Activated T-cell treated with anti-CD3 and anti-CD28 coated beads, Interleukin-2, amount 50 U/mL, for 24 hours (primary cell): ENCODE data around the gene HBA2.
A peak's percentile ranks its signal among the peaks of the same experiment; 100 is the strongest.
"Not testable (repeated sequence)": the region's sequence is repeated elsewhere in the genome, so short reads cannot be mapped to it uniquely, and the experiment has no call there.

Source experiments
- DNase-seq: peaks from one replicate; pipeline ENCODE4 v3.0.0-alpha.2; 2020
- H3K27ac Mint-ChIP-seq: 2 replicates; pipeline ENCODE4 v1.8.0; 2020; ENCODE audit warnings: mild to moderate bottlenecking, mixed read lengths
- H3K27me3 Mint-ChIP-seq: 2 replicates; pipeline ENCODE4 v1.8.0; 2020; ENCODE audit warnings: mixed read lengths
- H3K36me3 Mint-ChIP-seq: 2 replicates; pipeline ENCODE4 v1.8.0; 2020; ENCODE audit warnings: low read depth, mixed read lengths
- H3K4me1 Mint-ChIP-seq: 2 replicates; pipeline ENCODE4 v1.8.0; 2020; ENCODE audit warnings: low read depth, mixed read lengths
- H3K4me3 Mint-ChIP-seq: 2 replicates; pipeline ENCODE4 v1.8.0; 2020; ENCODE audit warnings: mild to moderate bottlenecking, moderate library complexity, mixed read lengths
- H3K9me3 Mint-ChIP-seq: 2 replicates; pipeline ENCODE4 v1.8.0; 2020; ENCODE audit warnings: mixed read lengths

HBA2 gene

DNA sequence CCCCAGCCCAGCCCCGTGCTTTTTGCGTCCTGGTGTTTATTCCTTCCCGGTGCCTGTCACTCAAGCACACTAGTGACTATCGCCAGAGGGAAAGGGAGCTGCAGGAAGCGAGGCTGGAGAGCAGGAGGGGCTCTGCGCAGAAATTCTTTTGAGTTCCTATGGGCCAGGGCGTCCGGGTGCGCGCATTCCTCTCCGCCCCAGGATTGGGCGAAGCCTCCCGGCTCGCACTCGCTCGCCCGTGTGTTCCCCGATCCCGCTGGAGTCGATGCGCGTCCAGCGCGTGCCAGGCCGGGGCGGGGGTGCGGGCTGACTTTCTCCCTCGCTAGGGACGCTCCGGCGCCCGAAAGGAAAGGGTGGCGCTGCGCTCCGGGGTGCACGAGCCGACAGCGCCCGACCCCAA lies 3.3 kb downstream of the HBA2 start:
- not testable (repeated sequence) for DNase-seq, H3K9me3 Mint-ChIP-seq, H3K27ac Mint-ChIP-seq, H3K36me3 Mint-ChIP-seq
- Mint-ChIP-seq H3K4me3 (peak overlapping the region; percentile 25), H3K4me1 (peaks cover 23% of the 10 kb centered on the region), H3K27me3 (peaks cover 62% of the 10 kb centered on the region)

- H3K9me3 Mint-ChIP-seq, H3K27ac Mint-ChIP-seq, DNase-seq, H3K36me3 Mint-ChIP-seq: not testable (repeated sequence)
- peak within 1 kb of the TSS; percentile 25 for H3K4me3 Mint-ChIP-seq
- H3K4me1 Mint-ChIP-seq = peaks cover 24% of the 10 kb centered on the region
- peaks cover 57% of the 10 kb centered on the region for H3K27me3 Mint-ChIP-seq
Measured at GRCh38 chr16:176477-177382, 4.1 kb downstream of the HBA2 start, which contains the start of gene HBA1. TSS of gene HBA1 (plus strand) at chr16:176680. CDS start at chr16:176717, 37 bp downstream.

GRCh38 chr16:177394-177822 lies 4.7 kb downstream of the HBA2 start:
- H3K4me3 Mint-ChIP-seq = no peak overlapping the region
- H3K9me3 Mint-ChIP-seq = no peaks in the 10 kb centered on the region
- DNase-seq = no peak
- H3K4me1 Mint-ChIP-seq = peaks cover 24% of the 10 kb centered on the region
- H3K36me3 Mint-ChIP-seq = no peaks in the 10 kb centered on the region
- peaks cover 55% of the 10 kb centered on the region for H3K27me3 Mint-ChIP-seq
- no peak overlapping the region for H3K27ac Mint-ChIP-seq

- H3K4me3 Mint-ChIP-seq = no peak overlapping the region
- H3K27ac Mint-ChIP-seq = no peak overlapping the region
- DNase-seq = no peak
- peaks cover 24% of the 10 kb centered on the region for H3K4me1 Mint-ChIP-seq
- peaks cover 3% of the 10 kb centered on the region for H3K36me3 Mint-ChIP-seq
- H3K9me3 Mint-ChIP-seq = no peaks in the 10 kb centered on the region
- peaks cover 55% of the 10 kb centered on the region for H3K27me3 Mint-ChIP-seq
Measured at GRCh38 chr16:177981-178667, 5.4 kb downstream of the HBA2 start.

GRCh38 chr16:178668-179015 lies 6.0 kb downstream of the HBA2 start:
- Mint-ChIP-seq H3K9me3 (no peaks in the 10 kb centered on the region), H3K27me3 (peaks cover 49% of the 10 kb centered on the region), H3K27ac (no peak overlapping the region), H3K4me3 (no peak overlapping the region), H3K36me3 (peaks cover 3% of the 10 kb centered on the region), H3K4me1 (peaks cover 22% of the 10 kb centered on the region)
- no peak for DNase-seq

- Mint-ChIP-seq H3K27ac (no peak overlapping the region), H3K27me3 (peaks cover 45% of the 10 kb centered on the region), H3K4me1 (peaks cover 21% of the 10 kb centered on the region), H3K4me3 (peak overlapping the region; percentile 25), H3K36me3 (peaks cover 8% of the 10 kb centered on the region), H3K9me3 (no peaks in the 10 kb centered on the region)
- DNase-seq = no peak
Measured at GRCh38 chr16:179211-180092, 6.8 kb downstream of the HBA2 start.

- Mint-ChIP-seq H3K4me3 (peak within 1 kb of the TSS; percentile 25), H3K4me1 (peaks cover 16% of the 10 kb centered on the region), H3K27me3 (peaks cover 37% of the 10 kb centered on the region)
Measured at GRCh38 chr16:180101-180675, 7.5 kb downstream of the HBA2 start, which contains the start of gene HBQ1. TSS of gene HBQ1 (plus strand) at chr16:180459. CDS start at chr16:180487, 28 bp downstream.

GRCh38 chr16:180681-181564 lies 8.2 kb downstream of the HBA2 start:
- peaks cover 30% of the 10 kb centered on the region for H3K27me3 Mint-ChIP-seq
- peaks cover 19% of the 10 kb centered on the region for H3K36me3 Mint-ChIP-seq
- no peak for DNase-seq
- no peaks in the 10 kb centered on the region for H3K9me3 Mint-ChIP-seq
- peaks cover 13% of the 10 kb centered on the region for H3K4me1 Mint-ChIP-seq
- no peak overlapping the region for H3K27ac Mint-ChIP-seq
- peak overlapping the region; percentile 25 for H3K4me3 Mint-ChIP-seq

More at GRCh38 chr16:180101-180675, 7.5 kb downstream of the HBA2 start, which contains the start of gene HBQ1:
- peaks cover 12% of the 10 kb centered on the region for H3K36me3 Mint-ChIP-seq
- peak; percentile 73 for DNase-seq
- no peak within 1 kb of the TSS for H3K27ac Mint-ChIP-seq
- H3K9me3 Mint-ChIP-seq = no peaks in the 10 kb centered on the region

GRCh38 chr16:181565-182021 lies 8.9 kb downstream of the HBA2 start:
- H3K4me3 Mint-ChIP-seq = no peak overlapping the region
- H3K27me3 Mint-ChIP-seq = peaks cover 28% of the 10 kb centered on the region
- H3K36me3 Mint-ChIP-seq = peaks cover 19% of the 10 kb centered on the region
- peak; percentile 93 for DNase-seq
- H3K4me1 Mint-ChIP-seq = peaks cover 12% of the 10 kb centered on the region
- no peak overlapping the region for H3K27ac Mint-ChIP-seq
- no peaks in the 10 kb centered on the region for H3K9me3 Mint-ChIP-seq

GRCh38 chr16:183005-183404 lies 10.3 kb downstream of the HBA2 start:
- DNase-seq = no peak
- Mint-ChIP-seq H3K4me3 (no peak overlapping the region), H3K27ac (no peak overlapping the region)

GRCh38 chr16:185213-185612 lies 12.5 kb downstream of the HBA2 start:
- no peak for DNase-seq
- Mint-ChIP-seq H3K4me3 (no peak overlapping the region), H3K27ac (no peak overlapping the region), H3K36me3 (peaks cover 47% of the 10 kb centered on the region), H3K9me3 (no peaks in the 10 kb centered on the region), H3K27me3 (no peaks in the 10 kb centered on the region), H3K4me1 (peaks cover 8% of the 10 kb centered on the region)

More at GRCh38 chr16:183005-183404, 10.3 kb downstream of the HBA2 start:
- Mint-ChIP-seq H3K9me3 (no peaks in the 10 kb centered on the region), H3K4me1 (peaks cover 7% of the 10 kb centered on the region), H3K36me3 (peaks cover 27% of the 10 kb centered on the region), H3K27me3 (peaks cover 18% of the 10 kb centered on the region)

DNA sequence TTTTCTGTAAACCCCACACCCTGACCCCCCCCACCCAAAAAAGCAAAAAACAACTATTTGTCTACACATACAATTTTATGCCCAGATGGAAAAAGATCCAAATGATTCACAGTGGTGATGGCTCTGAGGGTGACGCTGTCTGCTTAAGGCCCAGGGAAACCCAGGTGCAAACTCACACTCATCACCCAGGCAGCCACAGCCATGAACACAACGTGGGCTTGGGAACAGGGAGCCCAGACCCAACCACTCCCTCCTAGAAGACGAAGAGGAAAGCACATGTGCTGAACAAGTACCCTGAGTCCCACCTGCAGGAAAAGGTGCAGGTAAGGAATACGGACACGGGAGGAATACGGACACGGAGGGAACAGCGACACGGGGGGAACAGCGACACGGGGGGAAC lies 13.0 kb downstream of the HBA2 start:
- peaks cover 8% of the 10 kb centered on the region for H3K4me1 Mint-ChIP-seq
- no peak overlapping the region for H3K27ac Mint-ChIP-seq
- peaks cover 52% of the 10 kb centered on the region for H3K36me3 Mint-ChIP-seq
- H3K4me3 Mint-ChIP-seq = no peak overlapping the region
- no peaks in the 10 kb centered on the region for H3K9me3 Mint-ChIP-seq
- H3K27me3 Mint-ChIP-seq = no peaks in the 10 kb centered on the region
- DNase-seq = no peak

GRCh38 chr16:187330-187729 lies 14.7 kb downstream of the HBA2 start:
- peaks cover 68% of the 10 kb centered on the region for H3K36me3 Mint-ChIP-seq
- no peak overlapping the region for H3K4me3 Mint-ChIP-seq
- no peak overlapping the region for H3K27ac Mint-ChIP-seq
- no peaks in the 10 kb centered on the region for H3K9me3 Mint-ChIP-seq
- no peak for DNase-seq
- H3K4me1 Mint-ChIP-seq = peaks cover 6% of the 10 kb centered on the region
- H3K27me3 Mint-ChIP-seq = no peaks in the 10 kb centered on the region
